Esophagus squamous epithelium (tissue), 5 donors: Measurements from ENCODE around the gene LLPH. TPM values are rescaled to one million over a fixed set of nuclear protein-coding genes. Genes with fewer than 3 reads are reported as not detected.
A peak's percentile ranks its signal among the peaks of the same experiment; 100 is the strongest.

Experiments
- DNase-seq: peaks from one replicate; lab custom pipeline; 2025; lab: John Stamatoyannopoulos, UW
- H3K27ac ChIP-seq, 4 donors: fragments of 200-600 bp; sonication (generic); one replicate each; pipeline ENCODE4 v1.5.1; 2016 to 2019; ENCODE audit warnings: mild to moderate bottlenecking in 1 of 4
- H3K27me3 ChIP-seq, 4 donors: fragments of 200-600 bp; sonication (generic); 1 replicate in 3 of 4; 2 replicates in 1 of 4; pipeline versions ENCODE4 v1.5.1 to v1.6.0; 2017 to 2021; ENCODE audit warnings: antibody characterized with exemption in 1 of 4
- H3K36me3 ChIP-seq, 3 donors: fragments of 200-600 bp; sonication (generic); one replicate each; pipeline ENCODE4 v1.5.1; 2016 to 2019
- H3K4me1 ChIP-seq, 3 donors: fragments of 200-600 bp; sonication (generic); one replicate each; pipeline ENCODE4 v1.5.1; 2017 to 2019
- H3K4me3 ChIP-seq, 4 donors: fragments of 200-600 bp; sonication (generic); 1 replicate in 3 of 4; 2 replicates in 1 of 4; pipeline ENCODE4 v1.5.1; 2016 to 2019; ENCODE audit warnings: mild to moderate bottlenecking in 2 of 4, moderate library complexity in 1 of 4
- H3K9me3 ChIP-seq, 3 donors: fragments of 200-600 bp; sonication (generic); one replicate each; pipeline ENCODE4 v1.5.1; 2016 to 2019
- CTCF ChIP-seq, 6 experiments: fragments of 450-650 bp in 4 of 6; fragments of 200-600 bp in 2 of 6; sonication (generic) in 2 of 6; IDR thresholded peaks; one replicate each; pipeline ENCODE4 v1.5.1; 2016 to 2019; ENCODE audit warnings: antibody characterized with exemption in 6 of 6, mild to moderate bottlenecking in 4 of 6, moderate library complexity in 4 of 6
- POLR2A ChIP-seq, 4 donors: fragments of 450-650 bp; IDR thresholded peaks; one replicate each; pipeline ENCODE4 v1.6.1; 2017; ENCODE audit warnings: antibody characterized with exemption in 4 of 4, mild to moderate bottlenecking in 4 of 4, moderate library complexity in 3 of 4
- WGBS, 2 donors: methylation state at CpG; one replicate each; pipeline ENCODE4 v1.1.5; 2018; 5-methylcytosine and 5-hydroxymethylcytosine counted together
- intact Hi-C: fragments of 100-400 bp; cut with DNase I; formaldehyde crosslinking; loops from one replicate; pipeline ENCODE4 v1.15.0; 2022
- total RNA-seq, 4 donors: library from RNA; depleted of rRNA; stranded (reverse); fragments of >200 nt; gene quantifications; one replicate each; pipeline ENCODE4 v1.1.0, GENCODE V29; 2016
- donor health status: DM: yes; HTN: yes; CAD: no.

Gene LLPH
- total RNA-seq, 4 donors from 2014 or later = 3.1 to 15.6 (median 9.1) TPM

DNA sequence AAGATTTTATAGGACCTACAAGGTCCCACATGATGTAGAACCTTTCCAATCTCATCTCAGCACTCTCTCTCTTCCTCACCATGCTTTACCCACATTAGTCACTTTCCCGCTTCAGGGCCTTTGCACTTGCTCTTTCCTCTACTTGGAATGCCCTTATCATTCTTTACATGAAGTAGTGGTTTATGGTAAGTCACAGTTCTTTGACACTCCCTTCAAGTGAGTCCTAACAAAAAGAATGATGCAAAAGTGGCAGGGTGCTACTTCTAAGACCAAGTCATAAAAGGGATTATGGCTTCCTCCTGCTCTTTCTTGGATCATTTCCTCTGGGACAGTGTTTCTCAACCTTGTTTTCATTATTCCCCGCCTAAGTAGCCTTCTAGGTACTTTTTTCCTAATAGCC, 26.1 kb upstream of the LLPH start:
- H3K36me3 ChIP-seq = peaks cover 0 to 34% (median 0%) of the 10 kb centered on the region in 3 donors
- no peak overlapping the region for H3K27ac ChIP-seq
- TF ChIP-seq CTCF (IDR thresholded peaks at IDR 0.05) (no peak), POLR2A (IDR thresholded peaks at IDR 0.05) (no peak)
- H3K4me1 ChIP-seq = peaks cover 0 to 25% (median 6%) of the 10 kb centered on the region in 3 donors
- intact Hi-C loops = no loop called here
- H3K9me3 ChIP-seq = no peaks in the 10 kb centered on the region
- no peak overlapping the region for H3K4me3 ChIP-seq
- whole genome bisulfite sequencing, 2 donors = 87 to 92% methylated on average over 2 of the region's 2 CpGs
- H3K27me3 ChIP-seq = no peaks in the 10 kb centered on the region
- no peak for DNase-seq

DNA sequence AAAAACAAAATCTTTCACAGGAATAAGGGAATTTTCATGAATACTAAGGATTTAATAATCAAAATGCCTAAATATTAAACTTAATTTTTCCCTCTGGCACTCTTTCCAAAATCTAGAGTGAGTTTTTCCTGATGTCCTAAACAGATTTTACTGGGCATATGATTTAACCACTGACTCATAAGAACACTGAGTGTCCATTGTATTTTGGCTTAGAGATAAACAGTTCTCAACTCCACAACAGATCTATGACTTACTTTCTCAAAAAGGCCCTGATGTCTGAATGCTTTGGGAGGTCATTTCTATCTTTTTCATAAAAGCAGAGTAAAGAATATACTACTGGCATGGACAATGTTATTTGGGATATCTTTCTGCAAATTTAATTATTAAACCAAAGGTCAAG, 24.2 kb upstream of the LLPH start:
- TF ChIP-seq CTCF (IDR thresholded peaks at IDR 0.05) (no peak), POLR2A (IDR thresholded peaks at IDR 0.05) (no peak)
- H3K27ac ChIP-seq = no peak overlapping the region
- no peak for DNase-seq
- H3K4me1 ChIP-seq = peaks cover 0 to 25% (median 6%) of the 10 kb centered on the region in 3 donors
- H3K9me3 ChIP-seq = no peaks in the 10 kb centered on the region
- peaks cover 0 to 36% (median 0%) of the 10 kb centered on the region in 3 donors for H3K36me3 ChIP-seq
- intact Hi-C loops = no loop called here
- H3K4me3 ChIP-seq = no peak overlapping the region
- H3K27me3 ChIP-seq = no peaks in the 10 kb centered on the region

DNA sequence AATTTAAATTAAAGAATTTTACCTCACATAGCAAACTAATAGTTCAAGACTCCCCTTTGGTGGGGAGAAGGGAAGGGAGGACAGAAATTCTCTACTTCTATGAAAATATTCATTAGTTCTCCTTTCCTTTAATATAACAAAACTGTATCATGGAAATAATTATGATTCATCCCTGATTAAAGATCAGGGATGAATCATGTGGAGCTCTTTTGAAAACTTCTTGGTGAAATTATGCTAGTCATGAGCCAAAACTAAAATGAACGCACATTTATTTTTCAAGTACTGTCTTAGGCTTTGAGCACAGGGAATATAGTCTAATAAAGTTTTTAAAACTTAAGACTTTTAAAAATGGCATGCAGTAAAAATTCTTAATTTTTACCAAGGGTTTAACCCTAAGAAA, 22.2 kb upstream of the LLPH start:
- Histone ChIP-seq H3K4me3 (no peak overlapping the region), H3K27me3 (no peaks in the 10 kb centered on the region), H3K36me3 (peaks cover 0 to 42% (median 3%) of the 10 kb centered on the region in 3 donors), H3K9me3 (no peaks in the 10 kb centered on the region), H3K27ac (peak overlapping the region in 1 of 4 donors; percentile 11), H3K4me1 (peaks cover 0 to 25% (median 6%) of the 10 kb centered on the region in 3 donors)
- DNase-seq = no peak
- whole genome bisulfite sequencing, 2 donors = 27 to 44% methylated on average over 1 of the region's 1 CpG
- TF ChIP-seq POLR2A (IDR thresholded peaks at IDR 0.05) = no peak
- TF ChIP-seq CTCF (IDR thresholded peaks at IDR 0.05) = no peak
- intact Hi-C loops = no loop called here

DNA sequence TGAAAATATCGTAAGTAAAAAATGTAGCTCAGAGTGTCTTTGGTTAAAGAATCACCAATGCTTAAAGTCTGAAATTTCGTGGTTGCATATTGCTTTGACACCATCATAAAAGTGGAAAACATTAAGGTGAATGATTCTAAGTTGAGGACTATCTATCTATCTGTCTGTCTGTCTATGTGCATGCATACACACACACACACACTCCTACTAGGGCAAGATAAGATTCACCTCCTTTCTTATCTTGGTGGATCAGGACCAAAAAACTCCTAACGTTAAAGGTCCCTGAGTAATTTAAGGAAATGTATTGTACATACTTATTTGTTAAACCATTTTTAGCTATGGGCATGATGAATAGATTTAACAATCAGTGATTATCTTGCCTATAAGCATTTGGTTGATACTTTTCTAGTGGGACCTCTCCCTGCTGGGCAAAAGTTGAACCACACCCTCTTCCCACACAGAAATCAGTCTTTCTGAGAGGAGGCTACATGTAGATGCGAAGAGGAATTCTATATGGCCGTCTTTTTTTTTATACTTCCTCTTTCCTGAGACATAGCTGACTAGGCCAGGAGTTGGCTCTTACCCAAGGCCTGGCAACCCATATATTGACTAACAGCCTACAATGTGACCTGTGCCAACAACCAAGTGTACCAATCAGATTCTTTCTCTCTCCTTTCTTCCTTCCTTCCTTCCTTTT, 19.3 kb upstream of the LLPH start:
- no peak overlapping the region for H3K4me3 ChIP-seq
- H3K27ac ChIP-seq = no peak overlapping the region
- peaks cover 2 to 30% (median 2%) of the 10 kb centered on the region in 3 donors for H3K4me1 ChIP-seq
- WGBS, 2 donors = 73% methylated on average over 5 of the region's 5 CpGs
- peak in 1 of 6 experiments; percentile 20 for TF ChIP-seq CTCF (IDR thresholded peaks at IDR 0.05)
- no peak for TF ChIP-seq POLR2A (IDR thresholded peaks at IDR 0.05)
- no peaks in the 10 kb centered on the region for H3K9me3 ChIP-seq
- DNase-seq = no peak
- intact Hi-C loops = no loop called here
- H3K27me3 ChIP-seq = no peaks in the 10 kb centered on the region
- peaks cover 0 to 44% (median 3%) of the 10 kb centered on the region in 3 donors for H3K36me3 ChIP-seq
